ENCODE results near the gene PCBP3.

DNA sequence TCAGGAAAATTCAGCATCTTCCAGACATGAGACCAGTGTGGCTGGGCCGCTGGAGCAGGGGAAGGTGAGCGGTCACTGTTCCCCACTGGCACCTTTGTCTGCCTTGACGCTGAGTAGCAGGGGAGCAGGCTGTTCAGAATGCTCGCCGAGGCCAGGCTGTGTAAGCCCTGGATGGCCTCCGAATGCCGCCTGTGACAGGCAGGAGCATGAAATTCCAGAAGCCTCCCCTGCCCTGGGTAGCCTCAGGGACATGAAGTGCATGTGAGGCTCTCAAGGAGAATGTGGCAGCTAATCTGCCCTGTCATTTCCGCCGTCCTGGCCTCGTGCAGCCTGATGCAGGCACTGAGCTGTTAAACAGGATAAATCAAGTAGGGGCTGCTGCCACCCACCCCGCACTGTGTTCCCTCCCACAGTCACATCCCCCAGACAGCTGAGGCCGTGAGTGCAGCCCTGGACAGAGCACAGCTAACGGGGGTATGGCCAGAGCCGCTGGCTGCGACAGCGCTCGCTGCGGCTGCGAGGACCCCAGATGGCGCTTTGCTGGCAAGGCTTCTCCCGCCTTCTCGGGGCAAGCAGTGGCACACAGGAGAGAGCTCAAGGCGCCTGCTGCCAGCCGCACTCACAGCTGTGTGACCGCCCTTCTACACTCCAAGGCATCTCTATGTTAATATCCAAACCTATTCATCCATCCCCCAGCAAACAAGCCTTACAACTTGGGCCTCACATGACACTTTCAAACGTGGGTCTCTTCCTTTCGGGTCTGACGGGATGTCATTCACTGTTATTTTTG, 233.1 kb downstream of the PCBP3 start:
- TF ChIP-seq POLR2A (IDR thresholded peaks at IDR 0.05), result no peak
- TF ChIP-seq, protein P1, sequence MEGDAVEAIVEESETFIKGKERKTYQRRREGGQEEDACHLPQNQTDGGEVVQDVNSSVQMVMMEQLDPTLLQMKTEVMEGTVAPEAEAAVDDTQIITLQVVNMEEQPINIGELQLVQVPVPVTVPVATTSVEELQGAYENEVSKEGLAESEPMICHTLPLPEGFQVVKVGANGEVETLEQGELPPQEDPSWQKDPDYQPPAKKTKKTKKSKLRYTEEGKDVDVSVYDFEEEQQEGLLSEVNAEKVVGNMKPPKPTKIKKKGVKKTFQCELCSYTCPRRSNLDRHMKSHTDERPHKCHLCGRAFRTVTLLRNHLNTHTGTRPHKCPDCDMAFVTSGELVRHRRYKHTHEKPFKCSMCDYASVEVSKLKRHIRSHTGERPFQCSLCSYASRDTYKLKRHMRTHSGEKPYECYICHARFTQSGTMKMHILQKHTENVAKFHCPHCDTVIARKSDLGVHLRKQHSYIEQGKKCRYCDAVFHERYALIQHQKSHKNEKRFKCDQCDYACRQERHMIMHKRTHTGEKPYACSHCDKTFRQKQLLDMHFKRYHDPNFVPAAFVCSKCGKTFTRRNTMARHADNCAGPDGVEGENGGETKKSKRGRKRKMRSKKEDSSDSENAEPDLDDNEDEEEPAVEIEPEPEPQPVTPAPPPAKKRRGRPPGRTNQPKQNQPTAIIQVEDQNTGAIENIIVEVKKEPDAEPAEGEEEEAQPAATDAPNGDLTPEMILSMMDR (IDR thresholded peaks at IDR 0.05), result no peak

Measured in lower leg skin (tissue), 3 donors.